HepG2 (cell line): ENCODE data around the gene CLEC9A.

Experiments
- HMGXB4 ChIP-seq, 2 experiments: sonication (generic) in 1 of 2; formaldehyde crosslinking in 1 of 2; IDR thresholded peaks; 2 replicates each; pipeline versions ENCODE4 v1.4.0 to v1.6.1; 2018 to 2020; ENCODE audit warnings: missing genetic modification reagents in 2 of 2, borderline replicate concordance in 1 of 2, low read depth in 1 of 2, mild to moderate bottlenecking in 1 of 2, missing biosample characterization in 1 of 2
- ZNF740 ChIP-seq: sonication (generic); formaldehyde crosslinking; IDR thresholded peaks from 2 replicates; pipeline ENCODE4 v1.4.0; 2020; ENCODE audit warnings: missing genetic modification reagents

GRCh38 chr12:10042167-10042566 is 11.7 kb downstream of the CLEC9A start:
- no peak for TF ChIP-seq ZNF740
- TF ChIP-seq HMGXB4 (CRISPR knock-in tag; IDR thresholded peaks at IDR 0.05; ENCODE audit: borderline replicate concordance in 1 of 2, low read depth in 1 of 2), result no peak
